Endodermal cell (in vitro differentiated cells): ENCODE results near the gene GALM. TPM values are rescaled to one million over a fixed set of nuclear protein-coding genes. Genes with fewer than 3 reads are reported as not detected.
A peak's percentile ranks its signal among the peaks of the same experiment; 100 is the strongest.

ENCODE experiments used
- DNase-seq: peaks from one replicate; pipeline ENCODE4 v3.0.0-alpha.2; 2017
- H3K27ac ChIP-seq: 2 replicates; pipeline ENCODE4 v1.5.1; 2013; ENCODE audit warnings: mild to moderate bottlenecking, low read depth, low read length, moderate library complexity
- H3K27me3 ChIP-seq: 2 replicates; pipeline ENCODE4 v1.6.1; 2013; ENCODE audit warnings: mild to moderate bottlenecking, low read length, moderate library complexity; ENCODE audit not compliant: insufficient read depth, control insufficient read depth, poor library complexity, severe bottlenecking
- H3K36me3 ChIP-seq: 2 replicates; pipeline ENCODE4 v1.7.0; 2013; ENCODE audit warnings: mild to moderate bottlenecking, low read length, moderate library complexity; ENCODE audit not compliant: control insufficient read depth, insufficient read depth
- H3K4me1 ChIP-seq: one replicate; pipeline ENCODE4 v1.7.0; 2013; ENCODE audit warnings: low read length; ENCODE audit not compliant: control insufficient read depth, insufficient read depth
- H3K4me3 ChIP-seq: 2 replicates; pipeline ENCODE4 v1.5.1; 2013; ENCODE audit warnings: mild to moderate bottlenecking, low read length, moderate library complexity
- H3K9ac ChIP-seq: 2 replicates; pipeline ENCODE4 v1.6.1; 2013; ENCODE audit warnings: mild to moderate bottlenecking, low read length, moderate library complexity; ENCODE audit not compliant: poor library complexity, severe bottlenecking; ENCODE audit errors: extremely low read depth
- H3K9me3 ChIP-seq: 2 replicates; pipeline ENCODE4 v1.6.1; 2013; ENCODE audit warnings: mild to moderate bottlenecking, low read length, moderate library complexity; ENCODE audit not compliant: control insufficient read depth
- H3K27ac Mint-ChIP-seq: 2 replicates; pipeline ENCODE4 v1.8.0; 2020; ENCODE audit warnings: mixed read lengths
- H3K27me3 Mint-ChIP-seq: 2 replicates; pipeline ENCODE4 v1.8.0; 2021; ENCODE audit warnings: mild to moderate bottlenecking, mixed read lengths; ENCODE audit not compliant: insufficient read depth
- H3K36me3 Mint-ChIP-seq: 2 replicates; pipeline ENCODE4 v1.8.0; 2020; ENCODE audit warnings: low read depth, mixed read lengths
- H3K4me1 Mint-ChIP-seq: 2 replicates; pipeline ENCODE4 v1.8.0; 2020; ENCODE audit warnings: mixed read lengths
- H3K4me3 Mint-ChIP-seq: 2 replicates; pipeline ENCODE4 v1.8.0; 2020; ENCODE audit warnings: mild to moderate bottlenecking, moderate library complexity, mixed read lengths
- H3K9me3 Mint-ChIP-seq: 2 replicates; pipeline ENCODE4 v1.8.0; 2020; ENCODE audit warnings: mild to moderate bottlenecking, mixed read lengths
- WGBS, 2 experiments: methylation state at CpG; one replicate each; pipeline versions ENCODE4 v1.1.5 to v1.1.7; 2013; ENCODE audit warnings: missing lambda C conversion rate in 2 of 2, mixed read lengths in 1 of 2; ENCODE audit not compliant: insufficient coverage in 1 of 2, insufficient read length in 1 of 2; 5-methylcytosine and 5-hydroxymethylcytosine counted together
- total RNA-seq, 2 donors: library from RNA; stranded (reverse); fragmentation: NEBNext Ultra II Directional in 1 of 2; extraction: Animal tissue kit (Norgen Biotek cat#: 25700) in 1 of 2; gene quantifications; 2 replicates in 1 of 2; 3 replicates in 1 of 2; pipeline ENCODE4 v1.2.1, GENCODE V29; 2021
- TF ChIP-seq, protein P1 (sequence below): fragments of 200-600 bp; sonication (generic); conservative IDR thresholded peaks from 2 replicates; pipeline ENCODE4 v1.5.0; 2021; ENCODE audit warnings: antibody characterized with exemption, mild to moderate bottlenecking

Gene GALM
- total RNA-seq, 2 donors from 2014 or later = 14.2 to 16.2 TPM

DNA sequence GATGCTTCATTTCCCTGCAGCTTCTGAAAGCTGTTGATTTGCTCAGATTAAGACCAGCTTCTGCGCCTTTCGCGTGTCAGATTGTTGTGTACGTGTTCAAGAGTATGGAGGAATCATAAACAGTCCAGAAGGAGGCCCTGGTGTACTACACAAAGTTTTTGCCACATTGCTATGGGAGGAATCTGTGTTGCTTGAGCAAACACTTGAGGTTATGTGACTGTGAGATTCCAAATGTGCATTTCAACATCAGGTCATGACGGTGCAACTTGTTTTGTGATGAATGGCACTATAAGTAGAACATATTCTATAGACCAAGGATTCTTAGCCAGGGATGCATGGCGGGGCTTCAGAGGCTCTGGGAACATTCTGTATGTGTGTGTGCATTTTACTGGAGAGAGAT is 50.3 kb downstream of the GALM start:
- WGBS, 2 experiments = 93 to 100% methylated on average over 4 to 6 of the region's 6 CpGs
- no peaks in the 10 kb centered on the region for H3K27me3 Mint-ChIP-seq
- no peak overlapping the region for H3K27ac ChIP-seq

DNA sequence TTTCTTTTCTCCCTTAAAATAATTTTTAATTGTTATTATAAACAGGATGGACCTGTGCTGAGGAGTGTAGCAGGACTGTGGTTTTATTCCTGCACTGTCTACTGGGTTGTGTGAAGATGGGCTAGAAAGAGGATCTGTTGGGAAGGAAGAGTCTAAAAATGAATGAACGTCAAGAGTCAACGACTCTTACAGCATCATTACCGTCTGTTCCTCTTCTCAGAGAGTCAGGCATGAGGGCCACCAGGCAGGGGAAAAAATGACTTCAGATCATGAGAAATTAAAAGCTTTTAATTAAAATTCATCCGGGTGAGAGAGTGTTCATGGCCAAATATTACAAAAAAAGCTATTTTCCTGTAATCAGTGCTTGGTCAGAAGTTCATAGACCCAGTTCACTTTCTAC is 52.7 kb downstream of the GALM start:
- Mint-ChIP-seq H3K36me3 (peaks cover 13% of the 10 kb centered on the region), H3K27me3 (no peaks in the 10 kb centered on the region), H3K9me3 (no peaks in the 10 kb centered on the region), H3K4me3 (no peak overlapping the region), H3K4me1 (no peaks in the 10 kb centered on the region), H3K27ac (no peak overlapping the region)
- WGBS, 2 experiments = 94 to 98% methylated on average over 3 to 4 of the region's 4 CpGs
- no peak overlapping the region for H3K9ac ChIP-seq
- no peak overlapping the region for H3K4me3 ChIP-seq
- no peak for DNase-seq
- H3K27me3 ChIP-seq = no peaks in the 10 kb centered on the region
- H3K27ac ChIP-seq = no peak overlapping the region
- TF ChIP-seq, protein P1, sequence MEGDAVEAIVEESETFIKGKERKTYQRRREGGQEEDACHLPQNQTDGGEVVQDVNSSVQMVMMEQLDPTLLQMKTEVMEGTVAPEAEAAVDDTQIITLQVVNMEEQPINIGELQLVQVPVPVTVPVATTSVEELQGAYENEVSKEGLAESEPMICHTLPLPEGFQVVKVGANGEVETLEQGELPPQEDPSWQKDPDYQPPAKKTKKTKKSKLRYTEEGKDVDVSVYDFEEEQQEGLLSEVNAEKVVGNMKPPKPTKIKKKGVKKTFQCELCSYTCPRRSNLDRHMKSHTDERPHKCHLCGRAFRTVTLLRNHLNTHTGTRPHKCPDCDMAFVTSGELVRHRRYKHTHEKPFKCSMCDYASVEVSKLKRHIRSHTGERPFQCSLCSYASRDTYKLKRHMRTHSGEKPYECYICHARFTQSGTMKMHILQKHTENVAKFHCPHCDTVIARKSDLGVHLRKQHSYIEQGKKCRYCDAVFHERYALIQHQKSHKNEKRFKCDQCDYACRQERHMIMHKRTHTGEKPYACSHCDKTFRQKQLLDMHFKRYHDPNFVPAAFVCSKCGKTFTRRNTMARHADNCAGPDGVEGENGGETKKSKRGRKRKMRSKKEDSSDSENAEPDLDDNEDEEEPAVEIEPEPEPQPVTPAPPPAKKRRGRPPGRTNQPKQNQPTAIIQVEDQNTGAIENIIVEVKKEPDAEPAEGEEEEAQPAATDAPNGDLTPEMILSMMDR = no peak
- no peaks in the 10 kb centered on the region for H3K9me3 ChIP-seq
- peaks cover 3% of the 10 kb centered on the region for H3K36me3 ChIP-seq
- H3K4me1 ChIP-seq = no peaks in the 10 kb centered on the region

More for the DNA sequence above, 50.3 kb downstream of the GALM start:
- peaks cover 2% of the 10 kb centered on the region for H3K9me3 Mint-ChIP-seq
- no peak overlapping the region for H3K4me3 ChIP-seq
- TF ChIP-seq, protein P1 = no peak
- H3K9ac ChIP-seq = no peak overlapping the region
- no peak overlapping the region for H3K27ac Mint-ChIP-seq
- DNase-seq = no peak
- H3K9me3 ChIP-seq = no peaks in the 10 kb centered on the region
- H3K27me3 ChIP-seq = no peaks in the 10 kb centered on the region
- no peak overlapping the region for H3K4me3 Mint-ChIP-seq
- peaks cover 4% of the 10 kb centered on the region for H3K4me1 ChIP-seq
- peaks cover 3% of the 10 kb centered on the region for H3K36me3 ChIP-seq
- H3K4me1 Mint-ChIP-seq = peaks cover 14% of the 10 kb centered on the region
- peaks cover 19% of the 10 kb centered on the region for H3K36me3 Mint-ChIP-seq

DNA sequence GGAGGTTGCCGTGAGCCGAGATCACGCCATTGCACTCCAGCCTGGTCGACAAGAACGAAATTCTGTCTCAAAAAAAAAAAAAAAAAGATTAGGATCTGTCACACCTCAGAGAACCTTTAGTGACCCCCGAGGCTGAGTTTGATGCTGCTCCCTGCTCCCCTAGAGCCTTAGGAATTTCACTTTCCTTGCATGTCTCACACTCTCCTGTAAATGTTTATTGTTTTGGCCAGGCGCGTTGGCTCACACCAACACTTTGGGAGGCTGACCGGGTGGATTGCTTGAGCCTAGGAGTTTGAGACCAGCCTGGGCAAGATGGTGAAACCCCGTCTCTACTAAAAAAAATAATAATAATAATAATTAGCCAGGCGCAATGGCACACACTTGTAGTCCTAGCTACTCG is 53.8 kb downstream of the GALM start:
- H3K4me1 Mint-ChIP-seq = no peaks in the 10 kb centered on the region

More for the DNA sequence above, 53.8 kb downstream of the GALM start:
- Mint-ChIP-seq H3K27me3 (no peaks in the 10 kb centered on the region), H3K4me3 (no peak overlapping the region), H3K9me3 (no peaks in the 10 kb centered on the region), H3K36me3 (peaks cover 10% of the 10 kb centered on the region), H3K27ac (no peak overlapping the region)
- no peaks in the 10 kb centered on the region for H3K27me3 ChIP-seq
- no peaks in the 10 kb centered on the region for H3K4me1 ChIP-seq
- no peak overlapping the region for H3K9ac ChIP-seq
- peaks cover 8% of the 10 kb centered on the region for H3K36me3 ChIP-seq
- H3K27ac ChIP-seq = no peak overlapping the region
- 89 to 94% methylated on average over 6 to 11 of the region's 12 CpGs for WGBS, 2 experiments
- TF ChIP-seq, protein P1 = no peak
- H3K9me3 ChIP-seq = no peaks in the 10 kb centered on the region
- DNase-seq = peak; percentile 74
- no peak overlapping the region for H3K4me3 ChIP-seq
